GM23338 (cell line): Measurements from ENCODE around the gene SEL1L3.

Experiments
- CTCF ChIP-seq, 2 experiments: fragments of 200-600 bp in 1 of 2; sonication (generic) in 1 of 2; conservative IDR thresholded peaks; 2 replicates each; pipeline versions ENCODE4 v1.5.1 to v1.6.1; 2016 to 2017; ENCODE audit warnings: antibody characterized with exemption in 2 of 2, low read depth in 2 of 2, mild to moderate bottlenecking in 2 of 2, moderate library complexity in 1 of 2
- EZH2 ChIP-seq: fragments of 200-600 bp; sonication (generic); IDR thresholded peaks from one replicate; pipeline ENCODE4 v1.8.0; 2017; ENCODE audit warnings: antibody characterized with exemption, mild to moderate bottlenecking, low read depth; ENCODE audit not compliant: unreplicated experiment

GRCh38 chr4:25879091-25879584 lies 16.4 kb upstream of the SEL1L3 start:
- TF ChIP-seq CTCF (conservative IDR thresholded peaks at IDR 0.05; ENCODE audit: low read depth in 2 of 2) (no peak), EZH2 (no peak)
